ENCODE data around the gene PDGFRB. TPM values are rescaled to one million over a fixed set of nuclear protein-coding genes. Genes with fewer than 3 reads are reported as not detected.

The PDGFRB gene
- polyA plus RNA-seq, 2 of the 4 experiments (the other 2 are of a cell fraction): 0.22 TPM

- no peak for TF ChIP-seq REST (IDR thresholded peaks at IDR 0.05)
Measured at GRCh38 chr5:150181766-150182545, 26.3 kb upstream of the PDGFRB start (continued).

DNA sequence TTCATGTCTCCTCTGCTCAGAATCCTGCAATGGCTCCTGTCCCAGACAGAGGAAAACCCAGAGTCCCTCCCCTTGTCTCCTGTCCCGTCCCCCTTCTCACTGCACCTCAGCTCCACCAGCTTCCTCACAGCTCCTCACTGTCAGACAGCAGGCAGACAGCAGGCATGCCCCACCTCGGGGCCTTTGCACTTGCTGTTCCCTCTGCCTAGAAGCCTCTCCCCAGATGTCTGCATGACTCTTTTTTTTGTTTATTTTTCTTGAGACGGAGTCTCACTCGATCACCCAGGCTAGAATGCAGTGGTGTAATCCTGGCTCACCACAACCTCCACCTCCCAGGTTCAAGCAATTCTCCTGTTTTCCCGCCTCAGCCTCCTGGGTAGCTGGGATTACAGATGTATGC lies 25.4 kb upstream of the PDGFRB start:
- FAIRE-seq: no peak
- WGBS (ENCODE audit: missing lambda C conversion rate): 58% methylated on average over 5 of the region's 5 CpGs
- TF ChIP-seq FOSL2 (IDR thresholded peaks at IDR 0.05): no peak
- no peak for TF ChIP-seq FOSL2 (CRISPR knock-in tag; IDR thresholded peaks at IDR 0.05)
- TF ChIP-seq MYC (IDR thresholded peaks at IDR 0.05; ENCODE audit: borderline replicate concordance, low read length): no peak
- TF ChIP-seq FOSB (CRISPR knock-in tag; IDR thresholded peaks at IDR 0.05): no peak
- TF ChIP-seq RNF2 (IDR thresholded peaks at IDR 0.05; ENCODE audit: borderline replicate concordance, low read depth): no peak
- TF ChIP-seq CTCF (IDR thresholded peaks at IDR 0.05): no peak
- no peak for TF ChIP-seq CEBPB (IDR thresholded peaks at IDR 0.05)
- no peak for TF ChIP-seq HMGXB4 (CRISPR knock-in tag; IDR thresholded peaks at IDR 0.05; ENCODE audit: borderline replicate concordance)
- no peak for TF ChIP-seq SREBF2 (IDR thresholded peaks at IDR 0.05)
- TF ChIP-seq, protein P1, sequence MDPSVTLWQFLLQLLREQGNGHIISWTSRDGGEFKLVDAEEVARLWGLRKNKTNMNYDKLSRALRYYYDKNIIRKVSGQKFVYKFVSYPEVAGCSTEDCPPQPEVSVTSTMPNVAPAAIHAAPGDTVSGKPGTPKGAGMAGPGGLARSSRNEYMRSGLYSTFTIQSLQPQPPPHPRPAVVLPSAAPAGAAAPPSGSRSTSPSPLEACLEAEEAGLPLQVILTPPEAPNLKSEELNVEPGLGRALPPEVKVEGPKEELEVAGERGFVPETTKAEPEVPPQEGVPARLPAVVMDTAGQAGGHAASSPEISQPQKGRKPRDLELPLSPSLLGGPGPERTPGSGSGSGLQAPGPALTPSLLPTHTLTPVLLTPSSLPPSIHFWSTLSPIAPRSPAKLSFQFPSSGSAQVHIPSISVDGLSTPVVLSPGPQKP (IDR thresholded peaks at IDR 0.05; ENCODE audit: low read depth, low read length): no peak
- no peak for TF ChIP-seq ESRRA (IDR thresholded peaks at IDR 0.05; ENCODE audit: borderline replicate concordance, low read length)
- no peak for TF ChIP-seq TP53 (CRISPR knock-in tag; IDR thresholded peaks at IDR 0.05)
- TF ChIP-seq ZC3H11A (IDR thresholded peaks at IDR 0.05): no peak

More for the DNA sequence above, 25.4 kb upstream of the PDGFRB start:
- POLR2A ChIA-PET: no interaction called here
- Histone ChIP-seq H3K4me1 (no peaks in the 10 kb centered on the region), H3K4me2 (no peak overlapping the region), H3K9me3 (no peaks in the 10 kb centered on the region), H3K27ac (no peak overlapping the region), H3K4me3 (no peak overlapping the region)
- DNase-seq (ENCODE audit: low read depth in 1 of 2, low spot score in 1 of 2) (no peak), ATAC-seq (no peak)
- CTCF ChIA-PET: interaction anchor here (0.8 to 3.4 kb wide), 7 partner anchors 12 to 59 kb away, joined by 3 to 11 read pairs (median 3); no protein-coding TSS in a partner anchor

Measured in A549 (cell line).